Trophoblast cell (in vitro differentiated cells and primary cell): ENCODE measurements around the gene TMEM229B.

Source experiments
- DNase-seq, 2 donors: peaks; one replicate each; pipeline ENCODE4 v3.0.0-alpha.2; 2016
- H2AFZ ChIP-seq: 2 replicates; pipeline ENCODE4 v1.6.1; 2013; ENCODE audit warnings: low read length, moderate library complexity, mild to moderate bottlenecking; ENCODE audit not compliant: insufficient read depth, poor library complexity
- H2AK5ac ChIP-seq: 2 replicates; pipeline ENCODE4 v1.6.1; 2013; ENCODE audit warnings: mild to moderate bottlenecking, low read length
- H2BK120ac ChIP-seq: 2 replicates; pipeline ENCODE4 v1.6.1; 2013; ENCODE audit warnings: low read length, mild to moderate bottlenecking, moderate library complexity; ENCODE audit not compliant: insufficient read depth, poor library complexity
- H2BK12ac ChIP-seq: 2 replicates; pipeline ENCODE4 v1.6.1; 2013; ENCODE audit warnings: mild to moderate bottlenecking, low read length, moderate library complexity
- H2BK5ac ChIP-seq: 2 replicates; pipeline ENCODE4 v1.6.1; 2013; ENCODE audit warnings: low read length, low read depth, moderate library complexity, mild to moderate bottlenecking; ENCODE audit not compliant: poor library complexity
- H3K14ac ChIP-seq: 2 replicates; pipeline ENCODE4 v1.6.1; 2013; ENCODE audit warnings: mild to moderate bottlenecking, low read length
- H3K18ac ChIP-seq: 2 replicates; pipeline ENCODE4 v1.6.1; 2013; ENCODE audit warnings: mild to moderate bottlenecking, low read length
- H3K23ac ChIP-seq: 2 replicates; pipeline ENCODE4 v1.6.1; 2013; ENCODE audit warnings: low read length
- H3K27ac ChIP-seq: 2 replicates; pipeline ENCODE4 v1.5.1; 2013; ENCODE audit warnings: low read depth, mild to moderate bottlenecking, inconsistent platforms, low read length, moderate library complexity
- H3K27me3 ChIP-seq: 2 replicates; pipeline ENCODE4 v1.6.1; 2013; ENCODE audit warnings: inconsistent platforms, mild to moderate bottlenecking, low read length, moderate library complexity; ENCODE audit not compliant: insufficient read depth
- H3K36me3 ChIP-seq, 2 experiments: 1 replicate in 1 of 2; 2 replicates in 1 of 2; pipeline ENCODE4 v1.6.1; 2013; ENCODE audit warnings: low read length in 2 of 2, mild to moderate bottlenecking in 2 of 2, moderate library complexity in 1 of 2; ENCODE audit not compliant: insufficient read depth in 2 of 2, control insufficient read depth in 1 of 2
- H3K4ac ChIP-seq: 2 replicates; pipeline ENCODE4 v1.6.1; 2013; ENCODE audit warnings: low read depth, mild to moderate bottlenecking, low read length, moderate library complexity
- H3K4me1 ChIP-seq, 2 experiments: 1 replicate in 1 of 2; 2 replicates in 1 of 2; pipeline ENCODE4 v1.6.1; 2013; ENCODE audit warnings: low read length in 2 of 2, mild to moderate bottlenecking in 2 of 2, moderate library complexity in 1 of 2; ENCODE audit not compliant: insufficient read depth in 2 of 2, control insufficient read depth in 1 of 2
- H3K4me2 ChIP-seq: 2 replicates; pipeline ENCODE4 v1.6.1; 2013; ENCODE audit warnings: inconsistent platforms, mild to moderate bottlenecking, low read length, moderate library complexity
- H3K4me3 ChIP-seq: 2 replicates; pipeline ENCODE4 v1.5.1; 2013; ENCODE audit warnings: mild to moderate bottlenecking, low read depth, low read length, inconsistent platforms
- H3K79me1 ChIP-seq: one replicate; pipeline ENCODE4 v1.6.1; 2013; ENCODE audit warnings: low read length
- H3K79me2 ChIP-seq: 2 replicates; pipeline ENCODE4 v1.6.1; 2013; ENCODE audit warnings: low read length, mild to moderate bottlenecking; ENCODE audit not compliant: control insufficient read depth, insufficient read depth, poor library complexity
- H3K9ac ChIP-seq: 2 replicates; pipeline ENCODE4 v1.6.1; 2013; ENCODE audit warnings: mild to moderate bottlenecking, low read length
- H3K9me3 ChIP-seq: 2 replicates; pipeline ENCODE4 v1.6.1; 2013; ENCODE audit warnings: low read depth, mild to moderate bottlenecking, control low read depth, inconsistent platforms, low read length; ENCODE audit not compliant: insufficient read depth
- H4K12ac ChIP-seq: 2 replicates; pipeline ENCODE4 v1.6.1; 2013; ENCODE audit warnings: low read depth, mild to moderate bottlenecking, low read length, moderate library complexity
- H4K8ac ChIP-seq: 2 replicates; pipeline ENCODE4 v1.6.1; 2013; ENCODE audit warnings: low read depth, mild to moderate bottlenecking, low read length, moderate library complexity
- H4K91ac ChIP-seq: one replicate; pipeline ENCODE4 v1.6.1; 2013; ENCODE audit warnings: low read depth, mild to moderate bottlenecking, low read length, moderate library complexity
- WGBS: extraction: QIAGEN DNeasy Blood & Tissue Kit; methylation state at CpG from one replicate; pipeline ENCODE4 v1.1.7; 2013; ENCODE audit warnings: missing lambda C conversion rate; ENCODE audit not compliant: insufficient read length, insufficient coverage; ENCODE audit errors: extremely low coverage; 5-methylcytosine and 5-hydroxymethylcytosine counted together

Gene TMEM229B

DNA sequence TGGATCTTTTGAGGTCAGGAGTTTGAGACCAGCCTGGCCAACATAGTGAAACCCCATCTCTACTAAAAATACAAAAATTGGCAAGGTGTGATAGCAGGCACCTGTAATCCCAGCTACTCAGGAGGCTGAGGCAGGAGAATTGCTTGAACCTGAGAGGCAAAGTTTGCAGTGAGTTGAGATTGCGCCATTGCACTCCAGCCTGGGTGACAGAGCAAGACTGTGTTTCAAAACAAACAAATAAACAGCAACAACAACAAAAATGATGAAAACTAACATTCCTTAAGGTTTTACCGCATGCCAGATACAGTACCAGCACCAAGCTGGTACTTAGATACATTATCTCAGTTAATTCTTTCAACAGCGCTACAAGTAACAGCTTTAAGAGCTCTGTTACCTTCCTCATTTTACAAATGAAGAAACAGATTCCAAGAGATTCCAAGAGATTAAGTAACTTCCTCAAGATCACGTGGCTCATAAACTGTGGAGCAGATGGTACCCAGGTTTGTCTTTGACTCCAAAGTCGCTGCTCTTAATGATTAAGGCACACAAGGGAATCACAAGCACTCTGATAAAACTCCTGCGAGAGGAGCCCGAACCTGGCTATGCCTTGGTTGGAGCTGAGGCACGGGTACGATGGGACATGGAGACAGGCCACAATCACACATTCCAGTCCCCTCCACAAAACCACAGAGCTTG is 58.9 kb downstream of the TMEM229B start:
- no peaks in the 10 kb centered on the region for H3K36me3 ChIP-seq
- no peaks in the 10 kb centered on the region for H3K4me1 ChIP-seq
- no peak overlapping the region for H3K9ac ChIP-seq
- H4K8ac ChIP-seq = no peak overlapping the region
- no peaks in the 10 kb centered on the region for H3K27me3 ChIP-seq
- no peak overlapping the region for H3K27ac ChIP-seq
- no peak overlapping the region for H4K91ac ChIP-seq
- H3K79me2 ChIP-seq = no peaks in the 10 kb centered on the region
- H2BK120ac ChIP-seq = no peak overlapping the region
- no peak overlapping the region for H3K18ac ChIP-seq
- H2AK5ac ChIP-seq = no peak overlapping the region
- no peak overlapping the region for H4K12ac ChIP-seq
- H3K79me1 ChIP-seq = no peaks in the 10 kb centered on the region
- no peak overlapping the region for H3K4me2 ChIP-seq
- H3K9me3 ChIP-seq = no peaks in the 10 kb centered on the region
- no peak overlapping the region for H3K4me3 ChIP-seq
- H2BK12ac ChIP-seq = no peak overlapping the region
- H3K23ac ChIP-seq = no peak overlapping the region
- WGBS = no CpG with 5 or more reads among the region's 9 CpGs
- H2AFZ ChIP-seq = no peak overlapping the region
- no peak overlapping the region for H3K14ac ChIP-seq
- H3K4ac ChIP-seq = no peak overlapping the region
- DNase-seq = peak; percentile 66 to 91
- H2BK5ac ChIP-seq = no peak overlapping the region

DNA sequence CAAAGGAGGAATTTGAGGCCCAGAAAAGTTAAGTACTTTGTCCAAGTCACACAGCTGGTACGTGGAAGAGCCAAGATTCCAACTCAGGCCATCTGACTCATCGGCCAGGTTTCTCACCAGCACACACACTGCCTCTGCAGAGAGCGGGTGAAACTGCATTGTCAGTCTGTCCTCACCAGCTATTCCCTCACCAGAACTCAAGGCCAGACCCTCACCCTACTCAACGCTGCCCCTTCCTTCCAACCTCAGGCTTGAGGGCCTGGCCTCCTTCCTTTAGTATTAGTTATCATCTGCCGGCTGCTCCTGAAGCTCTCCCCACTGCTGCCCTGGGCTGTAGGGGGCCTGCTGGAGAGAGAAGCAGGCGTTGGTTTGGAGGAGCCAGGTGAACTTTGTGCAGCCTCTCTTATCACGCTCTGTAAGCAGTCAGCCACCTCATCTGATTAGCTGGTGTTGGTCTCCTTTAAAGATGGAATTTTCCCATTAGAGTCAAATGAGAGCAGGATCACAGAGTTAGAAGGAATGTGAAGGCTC is 60.0 kb downstream of the TMEM229B start:
- H4K8ac ChIP-seq = no peak overlapping the region

DNA sequence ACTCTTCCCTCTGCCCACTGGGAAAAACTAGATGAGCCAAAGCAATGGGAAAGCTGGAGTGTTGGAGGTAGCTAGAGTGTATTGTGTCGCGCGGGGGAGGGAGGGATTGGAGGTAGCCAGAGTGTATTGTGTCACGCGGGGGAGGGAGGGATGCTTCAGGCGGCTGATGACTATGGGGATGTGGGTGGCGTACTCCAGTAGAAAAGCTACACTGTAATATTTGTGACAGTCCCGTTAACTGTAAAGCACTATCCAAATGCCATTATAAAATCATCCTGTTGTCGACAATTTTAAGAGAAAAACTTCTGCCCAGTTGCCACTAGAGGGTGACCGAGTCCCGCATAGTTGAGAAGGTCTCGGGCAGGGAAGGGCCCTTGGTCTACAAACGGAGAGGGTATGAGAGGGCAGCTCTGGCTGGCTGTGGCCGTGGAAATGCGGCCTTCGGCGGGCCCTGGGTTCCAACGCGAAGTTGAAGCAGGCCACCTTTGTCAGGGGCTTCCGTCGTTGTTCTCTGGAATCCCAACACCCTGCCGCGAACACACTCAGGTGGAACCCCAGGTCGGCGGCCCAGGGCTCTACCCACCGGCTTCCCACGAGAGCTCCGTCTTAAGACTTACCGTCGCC is 61.4 kb downstream of the TMEM229B start:
- no peak overlapping the region for H2AFZ ChIP-seq
- H3K4me2 ChIP-seq = peak overlapping the region; percentile 37
- no peak overlapping the region for H2BK12ac ChIP-seq
- H2BK5ac ChIP-seq = no peak overlapping the region
- H3K14ac ChIP-seq = no peak overlapping the region
- no peak overlapping the region for H3K4ac ChIP-seq
- H2BK120ac ChIP-seq = no peak overlapping the region
- H4K8ac ChIP-seq = no peak overlapping the region
- H3K27ac ChIP-seq = no peak overlapping the region
- H3K36me3 ChIP-seq = no peaks in the 10 kb centered on the region
- H3K9ac ChIP-seq = no peak overlapping the region
- no CpG with 5 or more reads among the region's 30 CpGs for WGBS
- H3K79me2 ChIP-seq = no peaks in the 10 kb centered on the region
- H3K79me1 ChIP-seq = no peaks in the 10 kb centered on the region
- DNase-seq = peak; percentile 58 to 90
- H2AK5ac ChIP-seq = no peak overlapping the region
- no peaks in the 10 kb centered on the region for H3K9me3 ChIP-seq
- H3K27me3 ChIP-seq = no peaks in the 10 kb centered on the region
- no peak overlapping the region for H3K4me3 ChIP-seq
- no peak overlapping the region for H4K91ac ChIP-seq
- H3K18ac ChIP-seq = no peak overlapping the region
- no peak overlapping the region for H4K12ac ChIP-seq
- no peak overlapping the region for H3K23ac ChIP-seq
- H3K4me1 ChIP-seq = no peaks in the 10 kb centered on the region

More for the DNA sequence above, 60.0 kb downstream of the TMEM229B start:
- no peak overlapping the region for H2AK5ac ChIP-seq
- no peak overlapping the region for H4K91ac ChIP-seq
- H4K12ac ChIP-seq = no peak overlapping the region
- H2BK5ac ChIP-seq = no peak overlapping the region
- no peak overlapping the region for H3K27ac ChIP-seq
- no peaks in the 10 kb centered on the region for H3K27me3 ChIP-seq
- no peaks in the 10 kb centered on the region for H3K36me3 ChIP-seq
- no peaks in the 10 kb centered on the region for H3K79me2 ChIP-seq
- H3K9ac ChIP-seq = no peak overlapping the region
- no peaks in the 10 kb centered on the region for H3K4me1 ChIP-seq
- no peak overlapping the region for H3K4me2 ChIP-seq
- no CpG with 5 or more reads among the region's 7 CpGs for WGBS
- H3K18ac ChIP-seq = no peak overlapping the region
- H3K9me3 ChIP-seq = no peaks in the 10 kb centered on the region
- no peaks in the 10 kb centered on the region for H3K79me1 ChIP-seq
- no peak overlapping the region for H3K4me3 ChIP-seq
- no peak overlapping the region for H3K4ac ChIP-seq
- DNase-seq = peak; percentile 93 to 95
- peak overlapping the region; percentile 6 for H2AFZ ChIP-seq
- H3K23ac ChIP-seq = no peak overlapping the region
- peak overlapping the region; percentile 31 for H2BK12ac ChIP-seq
- no peak overlapping the region for H2BK120ac ChIP-seq
- H3K14ac ChIP-seq = no peak overlapping the region

DNA sequence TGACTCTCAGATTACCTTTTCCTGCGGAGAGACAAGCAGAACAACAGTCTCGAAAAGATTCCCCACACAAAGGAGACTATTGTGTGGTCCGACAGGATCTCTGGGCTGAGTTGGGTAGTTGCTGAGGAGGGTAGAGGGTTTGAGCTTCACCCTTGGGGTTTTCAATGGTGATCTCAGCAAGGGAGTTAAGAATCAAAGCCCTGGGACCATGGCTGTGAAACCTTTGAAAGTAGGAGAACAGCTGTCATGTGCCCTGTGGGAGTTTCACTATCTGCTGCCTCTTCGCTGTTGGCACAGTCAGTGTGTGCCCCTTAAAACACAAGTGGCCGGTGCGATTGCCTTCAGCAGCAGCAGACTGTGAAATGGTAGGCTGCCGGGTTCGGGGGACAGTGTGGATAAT is 62.4 kb downstream of the TMEM229B start:
- H3K14ac ChIP-seq = no peak overlapping the region

More for the DNA sequence above, 62.4 kb downstream of the TMEM229B start:
- no peak overlapping the region for H2BK120ac ChIP-seq
- H2BK12ac ChIP-seq = no peak overlapping the region
- H3K9ac ChIP-seq = no peak overlapping the region
- H2AK5ac ChIP-seq = no peak overlapping the region
- H3K9me3 ChIP-seq = no peaks in the 10 kb centered on the region
- WGBS = no CpG with 5 or more reads among the region's 8 CpGs
- H3K27me3 ChIP-seq = no peaks in the 10 kb centered on the region
- H2AFZ ChIP-seq = no peak overlapping the region
- no peak overlapping the region for H3K23ac ChIP-seq
- no peaks in the 10 kb centered on the region for H3K79me1 ChIP-seq
- no peak overlapping the region for H3K27ac ChIP-seq
- no peak for DNase-seq
- H3K4me2 ChIP-seq = no peak overlapping the region
- no peak overlapping the region for H4K12ac ChIP-seq
- H3K18ac ChIP-seq = no peak overlapping the region
- H3K4me3 ChIP-seq = no peak overlapping the region
- no peak overlapping the region for H4K91ac ChIP-seq
- no peaks in the 10 kb centered on the region for H3K79me2 ChIP-seq
- no peaks in the 10 kb centered on the region for H3K4me1 ChIP-seq
- H3K36me3 ChIP-seq = no peaks in the 10 kb centered on the region
- no peak overlapping the region for H4K8ac ChIP-seq
- H2BK5ac ChIP-seq = no peak overlapping the region
- H3K4ac ChIP-seq = no peak overlapping the region
